ENCODE data around the gene CAPZA1. TPM values are rescaled to one million over a fixed set of nuclear protein-coding genes. Genes with fewer than 3 reads are reported as not detected.

Gene CAPZA1
- total and polyA plus RNA-seq, 2 donors (not counting 3 experiments of a cell fraction or from before 2014, with no cell fraction given) = 77.1 to 183 TPM

- FAIRE-seq (peak; percentile 98), DNase-seq (ENCODE audit: low read depth, low spot score) (peak; percentile 100)
- H3K9me3 ChIP-seq (replicated peaks; ENCODE audit: control insufficient read depth, insufficient read depth, low read length) = no peaks in the 10 kb centered on the region
- intact Hi-C loops (cut with micrococcal nuclease) (loop anchor here (1.0 kb wide), 2 partner anchors 26 to 81 kb away; partner anchors contain the start of genes CAPZA1, MOV10 and ST7L), dilution Hi-C loops (cut with MboI; ENCODE audit: extremely low pct_ligation_motif_present, low sequenced_read_pairs) (no loop called here)
- H3K4me2 ChIP-seq (ENCODE audit: insufficient read depth, low read length) = peak overlapping the region; percentile 45
- no peaks in the 10 kb centered on the region for H3K27me3 ChIP-seq (ENCODE audit: control insufficient read depth in 2 of 2, insufficient read depth in 2 of 2, low read length in 2 of 2)
- no peak overlapping the region for H2AFZ ChIP-seq (ENCODE audit: low read depth, low read length)
- H3K79me2 ChIP-seq (ENCODE audit: control insufficient read depth, insufficient read depth, low read length) = peaks cover 34% of the 10 kb centered on the region
- no peaks in the 10 kb centered on the region for H3K9me1 ChIP-seq (replicated peaks; ENCODE audit: control insufficient read depth, extremely low read depth, insufficient read depth, low read length)
- ChIA-PET POLR2A (interaction anchor here (1.0 to 1.4 kb wide), 3 partner anchors 26 to 306 kb away, joined by 4 to 6 read pairs (median 5); partner anchors contain the start of gene MOV10), CTCF (interaction anchor here (0.7 to 6.7 kb wide), 6 partner anchors 10 to 309 kb away, joined by 3 to 57 read pairs (median 4); partner anchors contain the start of genes MOV10 and PPM1J)
- H4K20me1 ChIP-seq (replicated peaks; ENCODE audit: control insufficient read depth, extremely low read depth, insufficient read depth, low read length) = no peaks in the 10 kb centered on the region
- peak overlapping the region; percentile 61 for H3K9ac ChIP-seq (replicated peaks; ENCODE audit: extremely low read depth, insufficient read depth, low read length)
- TSS peak; percentile 0 for BruUV-seq (replicated peaks)
- H3K36me3 ChIP-seq (ENCODE audit: control insufficient read depth in 2 of 2, extremely low read depth in 1 of 2, insufficient read depth in 2 of 2, low read length in 2 of 2) = peaks cover 14 to 34% of the 10 kb centered on the region in 2 experiments
- TF ChIP-seq JUN (IDR thresholded peaks at IDR 0.05; ENCODE audit: borderline replicate concordance, insufficient read depth, insufficient read length, low read depth) = peak; percentile 67
- TF ChIP-seq GATA2 (IDR thresholded peaks at IDR 0.05; ENCODE audit: insufficient read depth, insufficient read length, low read depth, low read length) = peak; percentile 62
- peak; percentile 83 for TF ChIP-seq POLR2A (IDR thresholded peaks at IDR 0.05; ENCODE audit: low read depth, low read length)
- peak; percentile 92 for TF ChIP-seq POLR2AphosphoS5 (IDR thresholded peaks at IDR 0.05; ENCODE audit: insufficient read depth, low read depth, low read length)
- no peak for TF ChIP-seq CTCF (IDR thresholded peaks at IDR 0.05; ENCODE audit: extremely low read depth in 1 of 2, insufficient read depth in 1 of 2, low read depth in 1 of 2, low read length in 2 of 2)
- no peak for TF ChIP-seq EZH2 (IDR thresholded peaks at IDR 0.05; ENCODE audit: borderline replicate concordance, low read depth, low read length, severe bottlenecking)
- no peak for TF ChIP-seq MYC (IDR thresholded peaks at IDR 0.05; ENCODE audit: low read depth, low read length)
- TF ChIP-seq FOS (IDR thresholded peaks at IDR 0.05; ENCODE audit: borderline replicate concordance, insufficient read depth, low read length) = peak; percentile 91
- TF ChIP-seq MAX (IDR thresholded peaks at IDR 0.05; ENCODE audit: insufficient read depth, insufficient read length) = no peak
- peaks cover 67% of the 10 kb centered on the region for H3K4me1 ChIP-seq (ENCODE audit: control insufficient read depth, extremely low read depth, insufficient read depth, low read length)
- no peak overlapping the region for H3K4me3 ChIP-seq (replicated peaks in 1 of 3; ENCODE audit: insufficient read depth in 1 of 3, low read depth in 1 of 3, low read length in 3 of 3)
- H3K27ac ChIP-seq (ENCODE audit: insufficient read depth, low read depth, low read length) = peak overlapping the region; percentile 88
These were observed 80.9 kb downstream of the CAPZA1 start for GRCh38 chr1:112700290-112701226.

Data from endothelial cell of umbilical vein (primary cell).